ENCODE results near the gene WDR53. TPM values are rescaled to one million over a fixed set of nuclear protein-coding genes. Genes with fewer than 3 reads are reported as not detected.
"Not testable (repeated sequence)": the region's sequence is repeated elsewhere in the genome, so short reads cannot be mapped to it uniquely, and the experiment has no call there.

Gene WDR53
- total and polyA plus RNA-seq, 4 experiments from 2014 or later: 25.8 to 38.7 (median 35.2) TPM

GRCh38 chr3:196608693-196609092 is 40.3 kb upstream of the WDR53 start:
- CTCF ChIA-PET (ENCODE audit: partially characterized antibody): interaction anchor here (0.7 to 10.9 kb wide), 18 partner anchors 18 to 260 kb away, joined by 3 to 360 read pairs (median 6); partner anchors contain the start of genes CEP19, FBXO45, NRROS and PIGX
- Mint-ChIP-seq H3K27me3 (no peaks in the 10 kb centered on the region), H3K4me3 (peak overlapping the region in 3 of 8 donors; percentile 49 to 63 (median 60)), H3K36me3 (no peaks in the 10 kb centered on the region), H3K9me3 (peaks cover 0 to 2% (median 0%) of the 10 kb centered on the region in 8 donors), H3K27ac (peak overlapping the region in 4 of 7 donors; percentile 19 to 90 (median 66)), H3K4me1 (peaks cover 33 to 51% (median 41%) of the 10 kb centered on the region in 4 donors)
- H3K4me3 ChIP-seq (ENCODE audit: low read length in 2 of 2): no peak overlapping the region
- no peaks in the 10 kb centered on the region for H3K27me3 ChIP-seq (ENCODE audit: insufficient read depth, low read length)
- H3K27ac ChIP-seq (ENCODE audit: low read depth, low read length): no peak overlapping the region
- no peak for DNase-seq
- peaks cover 47% of the 10 kb centered on the region for H3K4me1 ChIP-seq (ENCODE audit: insufficient read depth, low read length)
- no peaks in the 10 kb centered on the region for H3K9me3 ChIP-seq (ENCODE audit: control insufficient read depth in 1 of 2, low read length in 2 of 2)
- POLR2A ChIA-PET (ENCODE audit: partially characterized antibody): interaction anchor here (0.7 to 5.8 kb wide), 11 partner anchors 16 to 103 kb away, joined by 3 to 121 read pairs (median 6); partner anchors contain the start of genes CEP19, NRROS and PIGX
- H3K36me3 ChIP-seq (ENCODE audit: insufficient read depth, low read length): no peaks in the 10 kb centered on the region
- intact Hi-C loops (cut with micrococcal nuclease): loop anchor here (1.0 to 2.0 kb wide), 6 partner anchors 24 to 361 kb away; partner anchors contain the start of gene NRROS

GRCh38 chr3:196604548-196604947 is 36.2 kb upstream of the WDR53 start:
- Histone ChIP-seq H3K27ac (ENCODE audit: low read depth, low read length) (no peak overlapping the region), H3K4me3 (ENCODE audit: low read length in 2 of 2) (no peak overlapping the region), H3K27me3 (ENCODE audit: insufficient read depth, low read length) (no peaks in the 10 kb centered on the region), H3K9me3 (ENCODE audit: control insufficient read depth in 1 of 2, low read length in 2 of 2) (no peaks in the 10 kb centered on the region), H3K4me1 (ENCODE audit: insufficient read depth, low read length) (peaks cover 13% of the 10 kb centered on the region), H3K36me3 (ENCODE audit: insufficient read depth, low read length) (no peaks in the 10 kb centered on the region)
- Mint-ChIP-seq H3K4me1 (peaks cover 10 to 16% (median 13%) of the 10 kb centered on the region in 4 donors), H3K4me3 (peak overlapping the region; percentile 14 to 72 (median 42)), H3K36me3 (no peaks in the 10 kb centered on the region), H3K27ac (peak overlapping the region in 5 of 7 donors; percentile 43 to 84 (median 56)), H3K9me3 (peaks cover 0 to 2% (median 0%) of the 10 kb centered on the region in 8 donors), H3K27me3 (no peaks in the 10 kb centered on the region)
- intact Hi-C loops (cut with micrococcal nuclease): no loop called here
- CTCF ChIA-PET (ENCODE audit: partially characterized antibody): interaction anchor here (0.6 to 10.9 kb wide), 11 partner anchors 12 to 89 kb away, joined by 3 to 360 read pairs (median 5); partner anchors contain the start of gene NRROS
- POLR2A ChIA-PET (ENCODE audit: partially characterized antibody): interaction anchor here (0.7 to 2.0 kb wide), 5 partner anchors 27 to 107 kb away, joined by 3 to 5 read pairs (median 3); partner anchors contain the start of genes CEP19, FBXO45, PIGX and WDR53
- peak; percentile 56 to 83 (median 72) for DNase-seq

- Histone ChIP-seq H3K27ac (ENCODE audit: low read depth, low read length) (no peak overlapping the region), H3K27me3 (ENCODE audit: insufficient read depth, low read length) (no peaks in the 10 kb centered on the region), H3K9me3 (ENCODE audit: control insufficient read depth in 1 of 2, low read length in 2 of 2) (no peaks in the 10 kb centered on the region), H3K36me3 (ENCODE audit: insufficient read depth, low read length) (no peaks in the 10 kb centered on the region), H3K4me3 (ENCODE audit: low read length in 2 of 2) (no peak overlapping the region), H3K4me1 (ENCODE audit: insufficient read depth, low read length) (peaks cover 6% of the 10 kb centered on the region)
- H3K27ac Mint-ChIP-seq: peak overlapping the region in 1 of 7 donors; percentile 32
- H3K36me3 Mint-ChIP-seq: no peaks in the 10 kb centered on the region
- ChIA-PET POLR2A (ENCODE audit: partially characterized antibody) (interaction anchor here (2.0 kb wide), 1 partner anchor 108 kb away, joined by 5 read pairs; the partner anchor contains the start of genes CEP19 and PIGX), CTCF (ENCODE audit: partially characterized antibody) (interaction anchor here (0.7 to 10.9 kb wide), 5 partner anchors 67 to 113 kb away, joined by 3 to 360 read pairs (median 5); no protein-coding TSS in a partner anchor)
- no peaks in the 10 kb centered on the region for H3K9me3 Mint-ChIP-seq
- H3K27me3 Mint-ChIP-seq: no peaks in the 10 kb centered on the region
- DNase-seq: no peak
- no peak overlapping the region for H3K4me3 Mint-ChIP-seq
- intact Hi-C loops (cut with micrococcal nuclease): no loop called here
- H3K4me1 Mint-ChIP-seq: peaks cover 4 to 8% (median 6%) of the 10 kb centered on the region in 4 donors
Observed at GRCh38 chr3:196603683-196604082, 35.3 kb upstream of the WDR53 start.

- no peaks in the 10 kb centered on the region for H3K36me3 ChIP-seq (ENCODE audit: insufficient read depth, low read length)
- Mint-ChIP-seq H3K4me3 (no peak overlapping the region), H3K4me1 (peaks cover 11 to 17% (median 13%) of the 10 kb centered on the region in 4 donors), H3K9me3 (no peaks in the 10 kb centered on the region), H3K27ac (no peak overlapping the region), H3K36me3 (no peaks in the 10 kb centered on the region), H3K27me3 (peaks cover 0 to 3% of the 10 kb centered on the region in 2 donors)
- intact Hi-C loops (cut with micrococcal nuclease): no loop called here
- ChIA-PET CTCF (ENCODE audit: partially characterized antibody) (interaction anchor here (0.8 kb wide), 1 partner anchor 83 kb away, joined by 3 read pairs; no protein-coding TSS in a partner anchor), POLR2A (ENCODE audit: partially characterized antibody) (interaction anchor here (2.0 kb wide), 1 partner anchor 109 kb away, joined by 5 read pairs; the partner anchor contains the start of genes CEP19 and PIGX)
- no peak overlapping the region for H3K27ac ChIP-seq (ENCODE audit: low read depth, low read length)
- H3K4me3 ChIP-seq (ENCODE audit: low read length in 2 of 2): no peak overlapping the region
- no peaks in the 10 kb centered on the region for H3K27me3 ChIP-seq (ENCODE audit: insufficient read depth, low read length)
- H3K4me1 ChIP-seq (ENCODE audit: insufficient read depth, low read length): peaks cover 11% of the 10 kb centered on the region
- DNase-seq: no peak
- no peaks in the 10 kb centered on the region for H3K9me3 ChIP-seq (ENCODE audit: control insufficient read depth in 1 of 2, low read length in 2 of 2)
Observed at GRCh38 chr3:196602673-196603072, 34.3 kb upstream of the WDR53 start.

GRCh38 chr3:196600359-196600758 is 32.0 kb upstream of the WDR53 start:
- Histone ChIP-seq H3K9me3 (ENCODE audit: control insufficient read depth in 1 of 2, low read length in 2 of 2) (no peaks in the 10 kb centered on the region), H3K27me3 (ENCODE audit: insufficient read depth, low read length) (no peaks in the 10 kb centered on the region), H3K4me3 (ENCODE audit: low read length in 2 of 2) (no peak overlapping the region), H3K4me1 (ENCODE audit: insufficient read depth, low read length) (peaks cover 13% of the 10 kb centered on the region), H3K27ac (ENCODE audit: low read depth, low read length) (no peak overlapping the region), H3K36me3 (ENCODE audit: insufficient read depth, low read length) (no peaks in the 10 kb centered on the region)
- Mint-ChIP-seq H3K36me3 (no peaks in the 10 kb centered on the region), H3K9me3 (no peaks in the 10 kb centered on the region), H3K27ac (no peak overlapping the region), H3K27me3 (peaks cover 2 to 5% of the 10 kb centered on the region in 2 donors), H3K4me3 (no peak overlapping the region), H3K4me1 (peaks cover 11 to 24% (median 15%) of the 10 kb centered on the region in 4 donors)
- no peak for DNase-seq
- ChIA-PET CTCF (ENCODE audit: partially characterized antibody) (no interaction called here), POLR2A (ENCODE audit: partially characterized antibody) (no interaction called here)
- intact Hi-C loops (cut with micrococcal nuclease): no loop called here

GRCh38 chr3:196599734-196600128 is 31.4 kb upstream of the WDR53 start:
- Histone ChIP-seq H3K4me1 (ENCODE audit: insufficient read depth, low read length) (peaks cover 13% of the 10 kb centered on the region), H3K36me3 (ENCODE audit: insufficient read depth, low read length) (no peaks in the 10 kb centered on the region), H3K27me3 (ENCODE audit: insufficient read depth, low read length) (no peaks in the 10 kb centered on the region), H3K27ac (ENCODE audit: low read depth, low read length) (no peak overlapping the region), H3K9me3 (ENCODE audit: control insufficient read depth in 1 of 2, low read length in 2 of 2) (no peaks in the 10 kb centered on the region), H3K4me3 (ENCODE audit: low read length in 2 of 2) (no peak overlapping the region)
- peaks cover 2 to 5% of the 10 kb centered on the region in 2 donors for H3K27me3 Mint-ChIP-seq
- no peaks in the 10 kb centered on the region for H3K9me3 Mint-ChIP-seq
- DNase-seq: no peak
- H3K4me1 Mint-ChIP-seq: peaks cover 10 to 23% (median 14%) of the 10 kb centered on the region in 4 donors
- POLR2A ChIA-PET (ENCODE audit: partially characterized antibody): no interaction called here
- H3K36me3 Mint-ChIP-seq: no peaks in the 10 kb centered on the region
- peak overlapping the region in 1 of 8 donors; percentile 81 for H3K4me3 Mint-ChIP-seq
- H3K27ac Mint-ChIP-seq: no peak overlapping the region
- CTCF ChIA-PET (ENCODE audit: partially characterized antibody): interaction anchor here (1.2 kb wide), 1 partner anchor 346 kb away, joined by 3 read pairs; no protein-coding TSS in a partner anchor
- intact Hi-C loops (cut with micrococcal nuclease): no loop called here

GRCh38 chr3:196597971-196598733 is 29.8 kb upstream of the WDR53 start:
- intact Hi-C loops (cut with micrococcal nuclease); H3K27me3 Mint-ChIP-seq; H3K9me3 Mint-ChIP-seq; H3K36me3 ChIP-seq (ENCODE audit: insufficient read depth, low read length); H3K9me3 ChIP-seq (ENCODE audit: control insufficient read depth in 1 of 2, low read length in 2 of 2); H3K27me3 ChIP-seq (ENCODE audit: insufficient read depth, low read length); H3K4me1 ChIP-seq (ENCODE audit: insufficient read depth, low read length); H3K36me3 Mint-ChIP-seq; H3K27ac ChIP-seq (ENCODE audit: low read depth, low read length): not testable (repeated sequence)
- peak overlapping the region in 6 of 7 donors; percentile 4 to 82 (median 64) for H3K27ac Mint-ChIP-seq
- ChIA-PET CTCF (ENCODE audit: partially characterized antibody) (interaction anchor here (1.1 to 1.8 kb wide), 2 partner anchors 69 to 87 kb away, joined by 4 to 7 read pairs; no protein-coding TSS in a partner anchor), POLR2A (ENCODE audit: partially characterized antibody) (interaction anchor here (0.9 to 1.4 kb wide), 2 partner anchors 29 to 30 kb away, joined by 3 to 4 read pairs; partner anchors contain the start of genes FBXO45 and WDR53)
- peak overlapping the region; percentile 67 to 95 (median 84) for H3K4me3 Mint-ChIP-seq
- peak in 4 of 5 donors; percentile 40 to 71 (median 56) for DNase-seq
- H3K4me1 Mint-ChIP-seq: peaks cover 6 to 18% (median 10%) of the 10 kb centered on the region in 4 donors
- peak overlapping the region in 1 of 2 donors; percentile 57 for H3K4me3 ChIP-seq (ENCODE audit: low read length in 2 of 2)

All from CD4-positive, alpha-beta memory T cell (primary cell).